SK-N-MC (cell line): Measurements from ENCODE around the gene PCDHGB1.
"Not testable (repeated sequence)": the region's sequence is repeated elsewhere in the genome, so short reads cannot be mapped to it uniquely, and the experiment has no call there.

ENCODE experiments used
- EZH2 ChIP-seq: fragments of 200-600 bp; sonication (generic); IDR thresholded peaks from one replicate; pipeline ENCODE4 v1.6.1; 2017; ENCODE audit warnings: antibody characterized with exemption
- POLR2AphosphoS5 ChIP-seq: IDR thresholded peaks from 2 replicates; pipeline ENCODE4 v1.6.1; 2012; ENCODE audit warnings: mild to moderate bottlenecking, low read depth, low read length, borderline replicate concordance

GRCh38 chr5:141346017-141346416, 3.9 kb upstream of the PCDHGB1 start:
- TF ChIP-seq EZH2, POLR2AphosphoS5: not testable (repeated sequence)
